DND-41 (cell line): Measurements from ENCODE around the gene SIGLEC1.

Experiments
- ATAC-seq: fragments of 200-7000 bp; cut with Tn5 transposase; 3 replicates; pipeline ENCODE4 v1.9.1; 2021; ENCODE audit warnings: low read depth; ENCODE audit not compliant: insufficient read depth
- DNase-seq: peaks from one replicate; pipeline ENCODE4 v3.0.0-alpha.2; 2020
- H2AFZ ChIP-seq: 2 replicates; pipeline ENCODE4 v1.6.0; 2012; ENCODE audit warnings: low read depth, low read length
- H3K27ac ChIP-seq: 2 replicates; pipeline ENCODE4 v1.5.1; 2012; ENCODE audit warnings: low read length, inconsistent platforms
- H3K27me3 ChIP-seq: fragments of 200-600 bp; sonication (generic); 2 replicates; pipeline ENCODE4 v1.6.0; 2012; ENCODE audit warnings: low read length, mild to moderate bottlenecking, inconsistent platforms; ENCODE audit not compliant: insufficient read depth, poor library complexity
- H3K36me3 ChIP-seq: 2 replicates; pipeline ENCODE4 v1.5.1; 2012; ENCODE audit warnings: low read length, inconsistent platforms; ENCODE audit not compliant: insufficient read depth
- H3K4me1 ChIP-seq: 2 replicates; pipeline ENCODE4 v1.5.1; 2012; ENCODE audit warnings: mild to moderate bottlenecking, low read length; ENCODE audit not compliant: insufficient read depth
- H3K4me2 ChIP-seq: 2 replicates; pipeline ENCODE4 v1.6.0; 2012; ENCODE audit warnings: mild to moderate bottlenecking, moderate library complexity, low read length, inconsistent platforms; ENCODE audit not compliant: insufficient read depth
- H3K4me3 ChIP-seq, 2 experiments: fragments of 200-600 bp in 1 of 2; shearing (Covaris generic) in 1 of 2; 2 replicates each; pipeline ENCODE4 v1.5.1; 2012 to 2016; ENCODE audit warnings: inconsistent platforms in 2 of 2, low read length in 2 of 2, mild to moderate bottlenecking in 2 of 2, low read depth in 1 of 2, moderate library complexity in 1 of 2
- H3K79me2 ChIP-seq: 2 replicates; pipeline ENCODE4 v1.6.0; 2012; ENCODE audit warnings: low read length, inconsistent platforms; ENCODE audit not compliant: insufficient read depth
- H3K9ac ChIP-seq: 2 replicates; pipeline ENCODE4 v1.6.0; 2012; ENCODE audit warnings: low read depth, mild to moderate bottlenecking, inconsistent platforms, low read length, moderate library complexity
- H3K9me3 ChIP-seq: 2 replicates; pipeline ENCODE4 v1.5.1; 2012; ENCODE audit warnings: low read length, moderate library complexity, mild to moderate bottlenecking, inconsistent platforms; ENCODE audit not compliant: insufficient read depth, severe bottlenecking
- H4K20me1 ChIP-seq: 2 replicates; pipeline ENCODE4 v1.6.0; 2012; ENCODE audit warnings: low read length; ENCODE audit not compliant: insufficient read depth
- EZH2 ChIP-seq: IDR thresholded peaks from 3 replicates; pipeline ENCODE4 v1.6.1; 2012; ENCODE audit warnings: borderline replicate concordance, low read depth, mild to moderate bottlenecking, moderate library complexity, low read length, inconsistent platforms; ENCODE audit not compliant: severe bottlenecking
- TF ChIP-seq, protein P1 (sequence below): IDR thresholded peaks from 2 replicates; pipeline ENCODE4 v1.5.1; 2012; ENCODE audit warnings: borderline replicate concordance, low read length, moderate library complexity, mild to moderate bottlenecking; ENCODE audit not compliant: poor library complexity, severe bottlenecking; ENCODE audit errors: extremely low read depth

The SIGLEC1 gene

GRCh38 chr20:3711484-3711941 lies 887 bp downstream of the SIGLEC1 start:
- no peak for DNase-seq
- no peak overlapping the region for H2AFZ ChIP-seq

GRCh38 chr20:3710703-3711483 lies 1.5 kb downstream of the SIGLEC1 start:
- peak; percentile 83 for DNase-seq
- H4K20me1 ChIP-seq: 0 out of 2 replicates have a peak, but pooled peaks cover 7% of the 10 kb centered on the region
- H3K4me3 ChIP-seq: no peak overlapping the region
- H2AFZ ChIP-seq: no peak overlapping the region
- 0 out of 2 replicates have a peak, but pooled peaks cover 2% of the 10 kb centered on the region for H3K4me1 ChIP-seq
- TF ChIP-seq, protein P1, sequence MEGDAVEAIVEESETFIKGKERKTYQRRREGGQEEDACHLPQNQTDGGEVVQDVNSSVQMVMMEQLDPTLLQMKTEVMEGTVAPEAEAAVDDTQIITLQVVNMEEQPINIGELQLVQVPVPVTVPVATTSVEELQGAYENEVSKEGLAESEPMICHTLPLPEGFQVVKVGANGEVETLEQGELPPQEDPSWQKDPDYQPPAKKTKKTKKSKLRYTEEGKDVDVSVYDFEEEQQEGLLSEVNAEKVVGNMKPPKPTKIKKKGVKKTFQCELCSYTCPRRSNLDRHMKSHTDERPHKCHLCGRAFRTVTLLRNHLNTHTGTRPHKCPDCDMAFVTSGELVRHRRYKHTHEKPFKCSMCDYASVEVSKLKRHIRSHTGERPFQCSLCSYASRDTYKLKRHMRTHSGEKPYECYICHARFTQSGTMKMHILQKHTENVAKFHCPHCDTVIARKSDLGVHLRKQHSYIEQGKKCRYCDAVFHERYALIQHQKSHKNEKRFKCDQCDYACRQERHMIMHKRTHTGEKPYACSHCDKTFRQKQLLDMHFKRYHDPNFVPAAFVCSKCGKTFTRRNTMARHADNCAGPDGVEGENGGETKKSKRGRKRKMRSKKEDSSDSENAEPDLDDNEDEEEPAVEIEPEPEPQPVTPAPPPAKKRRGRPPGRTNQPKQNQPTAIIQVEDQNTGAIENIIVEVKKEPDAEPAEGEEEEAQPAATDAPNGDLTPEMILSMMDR: peak; percentile 99
- TF ChIP-seq EZH2: no peak
- no peaks in the 10 kb centered on the region for H3K36me3 ChIP-seq
- ATAC-seq: peak; percentile 91
- H3K4me2 ChIP-seq: 0 out of 2 replicates have a peak overlapping the region, but pooled peaks have one; percentile 27
- no peak overlapping the region for H3K27ac ChIP-seq
- H3K9me3 ChIP-seq: no peaks in the 10 kb centered on the region
- no peaks in the 10 kb centered on the region for H3K79me2 ChIP-seq
- H3K27me3 ChIP-seq: no peaks in the 10 kb centered on the region
- H3K9ac ChIP-seq: no peak overlapping the region

More at GRCh38 chr20:3711484-3711941, 887 bp downstream of the SIGLEC1 start:
- no peak for TF ChIP-seq EZH2
- TF ChIP-seq, protein P1: no peak
- Histone ChIP-seq H3K4me1 (0 out of 2 replicates have a peak, but pooled peaks cover 2% of the 10 kb centered on the region), H3K4me2 (no peak overlapping the region), H3K9me3 (no peaks in the 10 kb centered on the region), H3K27me3 (no peaks in the 10 kb centered on the region), H3K36me3 (no peaks in the 10 kb centered on the region), H3K4me3 (no peak overlapping the region), H3K27ac (no peak overlapping the region), H3K9ac (no peak overlapping the region), H4K20me1 (0 out of 2 replicates have a peak, but pooled peaks cover 7% of the 10 kb centered on the region), H3K79me2 (no peaks in the 10 kb centered on the region)
- no peak for ATAC-seq

GRCh38 chr20:3710011-3710466 lies 2.4 kb downstream of the SIGLEC1 start:
- H3K9ac ChIP-seq: no peak overlapping the region
- no peaks in the 10 kb centered on the region for H3K79me2 ChIP-seq
- no peak overlapping the region for H2AFZ ChIP-seq
- no peaks in the 10 kb centered on the region for H3K27me3 ChIP-seq
- H3K4me2 ChIP-seq: no peak overlapping the region
- DNase-seq: no peak
- no peaks in the 10 kb centered on the region for H3K36me3 ChIP-seq
- no peak overlapping the region for H3K4me3 ChIP-seq
- ATAC-seq: no peak
- no peak overlapping the region for H3K27ac ChIP-seq
- no peak for TF ChIP-seq EZH2
- TF ChIP-seq, protein P1: peak; percentile 14
- H4K20me1 ChIP-seq: 0 out of 2 replicates have a peak, but pooled peaks cover 7% of the 10 kb centered on the region
- H3K4me1 ChIP-seq: 0 out of 2 replicates have a peak, but pooled peaks cover 2% of the 10 kb centered on the region
- H3K9me3 ChIP-seq: no peaks in the 10 kb centered on the region
